ENCODE results near the gene BACH2. TPM values are rescaled to one million over a fixed set of nuclear protein-coding genes. Genes with fewer than 3 reads are reported as not detected.
A peak's percentile ranks its signal among the peaks of the same experiment; 100 is the strongest.

BACH2 gene
- total RNA-seq, 1 donor: 3.6 TPM

DNA sequence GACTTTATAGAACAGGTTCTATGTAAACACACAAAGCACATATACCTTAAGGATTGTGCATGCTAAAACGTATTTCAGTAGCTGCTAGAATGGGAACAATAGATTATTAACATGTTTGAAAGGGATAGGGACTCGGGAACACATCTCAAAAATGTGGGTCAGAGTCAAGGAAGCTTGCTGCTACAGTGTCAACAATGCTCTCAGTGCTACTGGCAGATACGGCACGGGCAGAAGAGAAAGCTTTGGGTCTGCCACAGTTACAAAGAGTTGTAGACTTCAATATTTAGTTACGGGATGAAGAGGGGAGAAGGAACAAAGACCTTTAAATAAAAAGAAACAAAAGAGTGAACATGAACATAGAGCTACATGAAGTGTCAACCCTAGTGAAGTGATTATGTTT, 170.5 kb downstream of the BACH2 start:
- Histone ChIP-seq H4K20me1 (ENCODE audit: insufficient read depth, low read length) (no peaks in the 10 kb centered on the region), H3K27ac (ENCODE audit: low read depth, low read length) (no peak overlapping the region), H3K4me1 (ENCODE audit: insufficient read depth, low read length) (peaks cover 30% of the 10 kb centered on the region), H3K9me3 (ENCODE audit: low read depth, low read length) (no peaks in the 10 kb centered on the region), H3K27me3 (ENCODE audit: insufficient read depth, low read length) (no peaks in the 10 kb centered on the region), H3K79me2 (ENCODE audit: insufficient read depth, low read length) (no peaks in the 10 kb centered on the region), H2AFZ (ENCODE audit: low read length) (no peak overlapping the region), H3K4me3 (ENCODE audit: insufficient read depth, low read length) (no peak overlapping the region), H3K36me3 (ENCODE audit: insufficient read depth, low read length) (no peaks in the 10 kb centered on the region), H3K4me2 (ENCODE audit: insufficient read depth, low read length) (no peak overlapping the region)
- DNase-seq (ENCODE audit: insufficient read length, low spot score, missing footprints): no peak
- TF ChIP-seq, protein P1, sequence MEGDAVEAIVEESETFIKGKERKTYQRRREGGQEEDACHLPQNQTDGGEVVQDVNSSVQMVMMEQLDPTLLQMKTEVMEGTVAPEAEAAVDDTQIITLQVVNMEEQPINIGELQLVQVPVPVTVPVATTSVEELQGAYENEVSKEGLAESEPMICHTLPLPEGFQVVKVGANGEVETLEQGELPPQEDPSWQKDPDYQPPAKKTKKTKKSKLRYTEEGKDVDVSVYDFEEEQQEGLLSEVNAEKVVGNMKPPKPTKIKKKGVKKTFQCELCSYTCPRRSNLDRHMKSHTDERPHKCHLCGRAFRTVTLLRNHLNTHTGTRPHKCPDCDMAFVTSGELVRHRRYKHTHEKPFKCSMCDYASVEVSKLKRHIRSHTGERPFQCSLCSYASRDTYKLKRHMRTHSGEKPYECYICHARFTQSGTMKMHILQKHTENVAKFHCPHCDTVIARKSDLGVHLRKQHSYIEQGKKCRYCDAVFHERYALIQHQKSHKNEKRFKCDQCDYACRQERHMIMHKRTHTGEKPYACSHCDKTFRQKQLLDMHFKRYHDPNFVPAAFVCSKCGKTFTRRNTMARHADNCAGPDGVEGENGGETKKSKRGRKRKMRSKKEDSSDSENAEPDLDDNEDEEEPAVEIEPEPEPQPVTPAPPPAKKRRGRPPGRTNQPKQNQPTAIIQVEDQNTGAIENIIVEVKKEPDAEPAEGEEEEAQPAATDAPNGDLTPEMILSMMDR (IDR thresholded peaks at IDR 0.05; ENCODE audit: extremely low read depth, low read depth, low read length): no peak

DNA sequence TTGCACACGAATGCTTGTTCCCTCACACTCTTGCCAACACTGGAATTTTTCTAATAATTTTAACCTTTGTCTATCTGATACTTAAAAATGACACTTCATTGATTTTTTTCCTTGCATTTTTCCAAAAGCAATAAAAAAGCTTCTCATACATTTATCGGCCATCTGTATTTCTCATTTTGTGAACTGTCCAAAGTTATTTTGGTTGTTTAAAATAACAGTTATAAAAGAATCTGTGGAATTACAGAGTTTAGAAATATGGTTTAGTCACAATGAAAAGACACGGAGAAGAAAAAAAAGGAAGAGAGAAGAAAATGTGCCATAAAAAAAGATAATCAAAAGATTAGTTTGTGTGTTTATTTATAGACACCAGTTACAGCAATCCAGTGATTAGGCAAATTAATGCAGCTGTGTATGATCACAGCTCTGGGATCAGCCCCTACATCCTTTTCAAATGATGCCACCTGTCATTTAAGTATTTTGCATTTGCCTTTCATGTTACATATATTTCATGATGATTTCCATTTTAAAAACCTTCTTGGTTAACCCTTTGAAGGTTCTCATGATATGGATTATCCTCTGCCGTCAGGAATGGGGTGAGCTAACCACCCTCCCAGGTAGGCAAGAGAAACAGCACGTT, 171.7 kb downstream of the BACH2 start:
- no peaks in the 10 kb centered on the region for H3K27me3 ChIP-seq (ENCODE audit: insufficient read depth, low read length)
- H3K4me2 ChIP-seq (ENCODE audit: insufficient read depth, low read length): no peak overlapping the region
- H4K20me1 ChIP-seq (ENCODE audit: insufficient read depth, low read length): no peaks in the 10 kb centered on the region
- no peak overlapping the region for H3K4me3 ChIP-seq (ENCODE audit: insufficient read depth, low read length)
- H3K4me1 ChIP-seq (ENCODE audit: insufficient read depth, low read length): peaks cover 24% of the 10 kb centered on the region
- TF ChIP-seq, protein P1 (IDR thresholded peaks at IDR 0.05; ENCODE audit: extremely low read depth, low read depth, low read length): no peak
- peak overlapping the region; percentile 43 for H3K27ac ChIP-seq (ENCODE audit: low read depth, low read length)
- no peak overlapping the region for H2AFZ ChIP-seq (ENCODE audit: low read length)
- no peaks in the 10 kb centered on the region for H3K79me2 ChIP-seq (ENCODE audit: insufficient read depth, low read length)
- DNase-seq (ENCODE audit: insufficient read length, low spot score, missing footprints): peak; percentile 13
- H3K9me3 ChIP-seq (ENCODE audit: low read depth, low read length): no peaks in the 10 kb centered on the region
- H3K36me3 ChIP-seq (ENCODE audit: insufficient read depth, low read length): no peaks in the 10 kb centered on the region

DNA sequence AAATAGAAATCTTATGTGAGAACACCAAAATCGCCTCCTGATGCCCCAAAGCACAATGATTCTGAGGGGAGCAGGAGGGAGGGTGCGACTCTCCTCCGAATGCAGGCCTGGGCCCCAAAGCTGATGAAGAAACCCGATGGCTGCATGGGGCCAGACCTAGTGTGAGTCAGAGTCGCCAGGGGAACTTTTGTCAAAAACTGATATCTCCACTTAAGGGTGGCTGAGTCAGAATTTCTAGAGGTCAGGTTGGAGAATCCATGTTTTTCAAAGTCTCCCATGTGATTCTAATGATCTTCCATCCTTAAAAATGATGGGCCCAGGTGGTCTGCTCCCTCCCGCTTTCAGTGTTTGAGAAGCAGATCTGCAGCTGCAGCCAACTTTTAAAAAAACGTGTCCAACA, 172.8 kb downstream of the BACH2 start:
- Histone ChIP-seq H3K9me3 (ENCODE audit: low read depth, low read length) (no peaks in the 10 kb centered on the region), H3K4me3 (ENCODE audit: insufficient read depth, low read length) (no peak overlapping the region), H3K27me3 (ENCODE audit: insufficient read depth, low read length) (no peaks in the 10 kb centered on the region), H3K79me2 (ENCODE audit: insufficient read depth, low read length) (no peaks in the 10 kb centered on the region), H3K36me3 (ENCODE audit: insufficient read depth, low read length) (no peaks in the 10 kb centered on the region), H3K4me1 (ENCODE audit: insufficient read depth, low read length) (peaks cover 24% of the 10 kb centered on the region), H4K20me1 (ENCODE audit: insufficient read depth, low read length) (no peaks in the 10 kb centered on the region), H2AFZ (ENCODE audit: low read length) (no peak overlapping the region), H3K4me2 (ENCODE audit: insufficient read depth, low read length) (no peak overlapping the region), H3K27ac (ENCODE audit: low read depth, low read length) (peak overlapping the region; percentile 43)
- TF ChIP-seq, protein P1 (IDR thresholded peaks at IDR 0.05; ENCODE audit: extremely low read depth, low read depth, low read length): no peak
- peak; percentile 90 for DNase-seq (ENCODE audit: insufficient read length, low spot score, missing footprints)

DNA sequence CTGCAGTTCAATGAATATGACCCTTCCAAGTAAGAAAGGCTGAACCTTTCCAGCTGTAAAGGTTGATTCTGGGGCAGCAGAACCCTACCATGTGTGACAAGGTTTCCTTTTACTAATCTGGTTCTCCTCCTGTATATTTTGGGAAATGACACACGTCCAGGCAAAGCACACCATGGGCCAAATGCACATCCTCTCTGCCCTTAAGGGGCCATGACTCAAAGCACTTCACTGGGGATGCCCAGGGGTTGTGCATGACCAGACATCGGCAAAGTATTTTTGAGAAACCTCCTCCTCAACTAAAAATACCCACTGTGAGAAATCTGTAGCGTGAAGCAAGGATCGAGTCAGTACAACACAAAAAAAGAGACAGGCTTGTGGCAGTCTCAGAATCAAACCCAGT, 174.7 kb downstream of the BACH2 start:
- H3K36me3 ChIP-seq (ENCODE audit: insufficient read depth, low read length): no peaks in the 10 kb centered on the region
- DNase-seq (ENCODE audit: insufficient read length, low spot score, missing footprints): peak; percentile 72
- no peaks in the 10 kb centered on the region for H3K9me3 ChIP-seq (ENCODE audit: low read depth, low read length)
- H3K4me1 ChIP-seq (ENCODE audit: insufficient read depth, low read length): peaks cover 24% of the 10 kb centered on the region
- no peaks in the 10 kb centered on the region for H3K27me3 ChIP-seq (ENCODE audit: insufficient read depth, low read length)
- H3K4me3 ChIP-seq (ENCODE audit: insufficient read depth, low read length): no peak overlapping the region
- H3K79me2 ChIP-seq (ENCODE audit: insufficient read depth, low read length): no peaks in the 10 kb centered on the region
- H3K4me2 ChIP-seq (ENCODE audit: insufficient read depth, low read length): peak overlapping the region; percentile 26
- H3K27ac ChIP-seq (ENCODE audit: low read depth, low read length): peak overlapping the region; percentile 62
- TF ChIP-seq, protein P1 (IDR thresholded peaks at IDR 0.05; ENCODE audit: extremely low read depth, low read depth, low read length): no peak
- no peaks in the 10 kb centered on the region for H4K20me1 ChIP-seq (ENCODE audit: insufficient read depth, low read length)
- H2AFZ ChIP-seq (ENCODE audit: low read length): peak overlapping the region; percentile 10
